GM10266 (cell line): ENCODE measurements around the gene HMBS.

Experiments
- DNase-seq: peaks from one replicate; pipeline ENCODE4 v3.0.0; 2012; ENCODE audit errors: extremely low spot score
- TF ChIP-seq, protein P1 (sequence below): IDR thresholded peaks from 2 replicates; pipeline ENCODE4 v1.5.1; 2012; ENCODE audit warnings: mild to moderate bottlenecking, low read depth; ENCODE audit not compliant: control insufficient read depth, insufficient read depth; ENCODE audit errors: missing control alignments

Gene HMBS

DNA sequence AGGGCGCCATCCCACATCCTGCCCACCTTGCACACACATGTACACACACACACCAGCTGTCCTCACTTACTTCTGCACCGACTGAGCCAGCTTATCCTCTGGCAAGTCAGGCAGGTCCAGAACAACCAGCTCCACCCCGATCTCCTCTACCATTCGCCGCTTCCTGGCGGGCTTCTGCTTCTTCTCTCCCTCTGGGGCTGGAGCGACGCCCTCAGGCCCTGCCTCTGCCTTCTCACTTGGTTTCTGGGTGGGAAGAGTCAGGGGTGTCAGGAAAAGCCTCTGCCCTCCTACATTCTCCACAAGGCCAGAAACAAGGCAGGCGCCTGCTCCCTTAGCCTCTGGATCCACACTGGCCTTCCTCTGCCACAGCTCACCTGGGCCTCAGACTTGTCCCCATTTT lies 36.0 kb upstream of the HMBS start:
- DNase-seq, result no peak
- TF ChIP-seq, protein P1, sequence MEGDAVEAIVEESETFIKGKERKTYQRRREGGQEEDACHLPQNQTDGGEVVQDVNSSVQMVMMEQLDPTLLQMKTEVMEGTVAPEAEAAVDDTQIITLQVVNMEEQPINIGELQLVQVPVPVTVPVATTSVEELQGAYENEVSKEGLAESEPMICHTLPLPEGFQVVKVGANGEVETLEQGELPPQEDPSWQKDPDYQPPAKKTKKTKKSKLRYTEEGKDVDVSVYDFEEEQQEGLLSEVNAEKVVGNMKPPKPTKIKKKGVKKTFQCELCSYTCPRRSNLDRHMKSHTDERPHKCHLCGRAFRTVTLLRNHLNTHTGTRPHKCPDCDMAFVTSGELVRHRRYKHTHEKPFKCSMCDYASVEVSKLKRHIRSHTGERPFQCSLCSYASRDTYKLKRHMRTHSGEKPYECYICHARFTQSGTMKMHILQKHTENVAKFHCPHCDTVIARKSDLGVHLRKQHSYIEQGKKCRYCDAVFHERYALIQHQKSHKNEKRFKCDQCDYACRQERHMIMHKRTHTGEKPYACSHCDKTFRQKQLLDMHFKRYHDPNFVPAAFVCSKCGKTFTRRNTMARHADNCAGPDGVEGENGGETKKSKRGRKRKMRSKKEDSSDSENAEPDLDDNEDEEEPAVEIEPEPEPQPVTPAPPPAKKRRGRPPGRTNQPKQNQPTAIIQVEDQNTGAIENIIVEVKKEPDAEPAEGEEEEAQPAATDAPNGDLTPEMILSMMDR, result no peak

- DNase-seq, result no peak
- TF ChIP-seq, protein P1, result no peak
These were observed 35.6 kb upstream of the HMBS start for GRCh38 chr11:119049081-119049480.

DNA sequence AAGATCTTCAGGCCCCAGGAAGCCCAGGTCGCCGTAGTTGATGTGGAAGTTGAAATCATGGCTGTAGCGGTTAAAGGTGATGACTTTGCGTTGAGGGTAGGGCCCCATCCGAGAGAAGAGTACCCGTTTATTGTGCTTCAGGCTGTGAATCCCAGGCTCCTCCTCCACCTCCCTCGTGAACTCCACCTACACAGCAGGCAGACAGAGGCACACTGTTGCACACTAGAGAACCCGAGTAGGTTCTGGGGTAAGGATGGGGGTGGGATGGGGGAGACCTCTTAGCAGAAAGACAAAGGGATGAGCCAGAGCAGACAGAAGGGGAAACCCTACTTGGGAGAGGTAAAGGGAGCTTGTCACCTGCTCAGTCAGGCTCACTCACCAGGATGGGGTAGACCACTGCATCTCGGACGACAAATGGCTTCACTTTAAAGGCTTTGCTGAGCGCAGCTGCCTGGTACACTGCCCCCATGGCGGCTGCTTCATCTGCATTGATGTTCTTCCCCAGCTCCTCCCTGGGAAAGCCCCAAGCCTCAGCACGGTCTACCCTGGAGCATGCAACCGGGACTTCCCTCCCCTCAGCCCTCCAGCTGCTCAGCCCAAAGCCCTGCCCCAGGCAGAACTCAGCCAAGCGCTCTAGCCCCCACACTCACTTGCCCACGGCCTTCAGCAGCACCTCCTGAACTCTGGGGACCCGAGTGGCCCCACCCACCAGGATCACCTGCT lies 33.1 kb upstream of the HMBS start:
- DNase-seq, result peak; percentile 80

DNA sequence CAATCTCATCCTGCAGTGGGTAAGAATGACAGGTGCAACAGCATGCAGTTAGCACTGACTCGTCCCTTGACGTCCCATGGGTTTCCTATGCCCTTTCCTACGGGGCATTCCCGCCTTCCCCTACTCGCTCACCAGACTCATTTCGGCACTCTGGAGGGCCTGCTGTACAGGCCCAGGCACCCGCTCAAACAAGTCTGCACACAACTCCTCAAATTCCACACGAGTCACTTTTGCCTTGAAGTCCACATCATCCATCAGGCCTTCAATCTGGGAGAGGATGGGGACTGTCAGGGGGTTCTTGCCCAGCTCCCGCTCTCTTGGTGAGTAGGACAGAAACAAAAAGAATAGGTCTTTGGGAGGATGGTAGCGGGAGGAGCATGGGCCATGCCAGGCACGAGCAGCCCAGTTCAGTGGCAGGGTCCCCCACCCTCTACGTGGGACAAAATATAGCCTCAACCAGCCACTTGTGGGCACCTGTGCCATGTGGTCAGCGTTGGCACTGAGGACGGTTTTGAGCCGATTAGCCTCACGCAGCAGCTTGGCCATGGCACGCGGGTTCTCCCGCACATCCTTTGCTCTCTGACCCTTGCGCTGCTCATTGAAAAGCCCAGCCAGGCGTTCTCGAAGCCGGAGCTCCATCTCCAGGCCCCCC lies 32.4 kb upstream of the HMBS start:
- DNase-seq, result no peak
- TF ChIP-seq, protein P1, result no peak

More for the DNA sequence above, 33.1 kb upstream of the HMBS start:
- TF ChIP-seq, protein P1, result no peak

DNA sequence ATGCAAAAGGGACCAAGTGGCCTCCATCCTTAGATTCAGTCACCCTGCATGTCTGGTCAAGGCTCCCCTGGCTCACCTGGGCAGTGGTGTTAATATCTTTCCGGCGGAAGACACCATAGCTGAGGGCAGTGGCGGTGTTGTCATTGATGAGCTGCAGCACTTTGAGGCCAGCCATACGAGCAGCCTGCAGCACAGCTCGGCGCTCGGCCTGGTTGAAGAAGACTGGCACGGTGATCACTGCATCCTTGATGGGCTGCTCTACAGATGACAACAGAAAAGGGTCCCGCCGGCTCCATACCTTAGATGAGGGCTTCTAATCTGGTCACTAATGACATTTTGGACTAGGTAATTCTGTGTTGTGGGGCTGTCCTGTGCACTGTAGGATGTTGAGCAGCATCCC lies 30.3 kb upstream of the HMBS start:
- TF ChIP-seq, protein P1, result no peak
- no peak for DNase-seq

- DNase-seq, result no peak
- TF ChIP-seq, protein P1, result peak; percentile 34
These were observed 28.8 kb upstream of the HMBS start for GRCh38 chr11:119055901-119056300.

- TF ChIP-seq, protein P1, result no peak
- DNase-seq, result peak; percentile 37
These were observed 28.2 kb upstream of the HMBS start for GRCh38 chr11:119056421-119056999.
